HL-60/S4 (cell line): ENCODE measurements around the gene STMND1.

Experiments used
- in situ Hi-C: fragments of 300-500 bp; cut with MboI; formaldehyde crosslinking; loops from 2 replicates; pipeline ENCODE4 v1.14.3; 2022; ENCODE audit warnings: low sequenced_read_pairs

The STMND1 gene

GRCh38 chr6:17156112-17156921 lies 54.5 kb downstream of the STMND1 start:
- in situ Hi-C loops: loop anchor here (25.0 kb wide), 3 partner anchors 431 to 1356 kb away; no protein-coding TSS in a partner anchor

- in situ Hi-C loops: loop anchor here (25.0 kb wide), 3 partner anchors 430 to 1355 kb away; no protein-coding TSS in a partner anchor
These were observed 55.1 kb downstream of the STMND1 start for GRCh38 chr6:17156966-17157365.

- in situ Hi-C loops: loop anchor here (25.0 kb wide), 3 partner anchors 430 to 1355 kb away; no protein-coding TSS in a partner anchor
These were observed 55.8 kb downstream of the STMND1 start for GRCh38 chr6:17157617-17158016.

- in situ Hi-C loops: loop anchor here (25.0 kb wide), 3 partner anchors 428 to 1353 kb away; no protein-coding TSS in a partner anchor
These were observed 57.4 kb downstream of the STMND1 start for GRCh38 chr6:17159240-17159639.

GRCh38 chr6:17161076-17161475 lies 59.2 kb downstream of the STMND1 start:
- in situ Hi-C loops: loop anchor here (25.0 kb wide), 3 partner anchors 426 to 1351 kb away; no protein-coding TSS in a partner anchor

- in situ Hi-C loops: loop anchor here (25.0 kb wide), 3 partner anchors 422 to 1347 kb away; no protein-coding TSS in a partner anchor
These were observed 63.5 kb downstream of the STMND1 start for GRCh38 chr6:17165383-17165782.

- in situ Hi-C loops: loop anchor here (25.0 kb wide), 3 partner anchors 420 to 1345 kb away; no protein-coding TSS in a partner anchor
These were observed 65.6 kb downstream of the STMND1 start for GRCh38 chr6:17167327-17167979.

GRCh38 chr6:17169291-17169690 lies 67.4 kb downstream of the STMND1 start:
- in situ Hi-C loops: loop anchor here (25.0 kb wide), 3 partner anchors 418 to 1343 kb away; no protein-coding TSS in a partner anchor

- in situ Hi-C loops: loop anchor here (25.0 kb wide), 3 partner anchors 418 to 1343 kb away; no protein-coding TSS in a partner anchor
These were observed 67.9 kb downstream of the STMND1 start for GRCh38 chr6:17169711-17170110.

GRCh38 chr6:17172836-17173470 lies 71.1 kb downstream of the STMND1 start:
- in situ Hi-C loops: loop anchor here (25.0 kb wide), 3 partner anchors 414 to 1339 kb away; no protein-coding TSS in a partner anchor

- in situ Hi-C loops: no loop called here
These were observed 76.5 kb downstream of the STMND1 start for GRCh38 chr6:17178326-17178725.

GRCh38 chr6:17178754-17179529 lies 77.1 kb downstream of the STMND1 start:
- in situ Hi-C loops: no loop called here

- in situ Hi-C loops: no loop called here
These were observed 77.8 kb downstream of the STMND1 start for GRCh38 chr6:17179530-17180073.
